Measurements from ENCODE around the gene ASCL2.

- TF ChIP-seq CTCF (IDR thresholded peaks at IDR 0.05) (no peak), POLR2A (IDR thresholded peaks at IDR 0.05) (no peak)
Observed at GRCh38 chr11:2240834-2241233, 29.6 kb downstream of the ASCL2 start.

Data from uterus (tissue), 2 donors.